Peyer's patch (tissue), 4 donors: ENCODE measurements around the gene TMEM141. TPM values are rescaled to one million over a fixed set of nuclear protein-coding genes. Genes with fewer than 3 reads are reported as not detected.
A peak's percentile ranks its signal among the peaks of the same experiment; 100 is the strongest.
"Not testable (repeated sequence)": the region's sequence is repeated elsewhere in the genome, so short reads cannot be mapped to it uniquely, and the experiment has no call there.

Experiments
- DNase-seq, 3 donors: peaks; one replicate each; pipeline ENCODE4 v3.0.0-alpha.2; 2017 to 2019
- H3K27ac ChIP-seq, 4 donors: fragments of 200-600 bp; sonication (generic); one replicate each; pipeline ENCODE4 v1.5.1; 2016 to 2019
- H3K27me3 ChIP-seq, 2 donors: fragments of 200-600 bp; sonication (generic); one replicate each; pipeline ENCODE4 v1.5.1; 2019
- H3K36me3 ChIP-seq, 3 donors: fragments of 200-600 bp; sonication (generic); one replicate each; pipeline ENCODE4 v1.5.1; 2016 to 2019
- H3K4me1 ChIP-seq, 4 donors: fragments of 200-600 bp; sonication (generic); one replicate each; pipeline ENCODE4 v1.5.1; 2016 to 2019
- H3K4me3 ChIP-seq, 4 donors: fragments of 200-600 bp; sonication (generic); 1 replicate in 3 of 4; 2 replicates in 1 of 4; pipeline ENCODE4 v1.5.1; 2016 to 2019; ENCODE audit warnings: mild to moderate bottlenecking in 1 of 4
- H3K9me3 ChIP-seq, 4 donors: fragments of 200-600 bp; sonication (generic); one replicate each; pipeline ENCODE4 v1.5.1; 2016 to 2019; ENCODE audit warnings: mild to moderate bottlenecking in 1 of 4
- CTCF ChIP-seq, 6 experiments: fragments of 450-650 bp in 4 of 6; fragments of 200-600 bp in 2 of 6; sonication (generic) in 1 of 6; IDR thresholded peaks; one replicate each; pipeline ENCODE4 v1.5.1; 2017 to 2019; ENCODE audit warnings: antibody characterized with exemption in 6 of 6, mild to moderate bottlenecking in 3 of 6, moderate library complexity in 1 of 6
- POLR2A ChIP-seq, 2 donors: fragments of 450-650 bp; IDR thresholded peaks; one replicate each; pipeline ENCODE4 v1.5.1; 2017; ENCODE audit warnings: antibody characterized with exemption in 2 of 2, mild to moderate bottlenecking in 2 of 2, moderate library complexity in 2 of 2
- total RNA-seq, 4 donors: library from RNA; depleted of rRNA; stranded (reverse); fragments of >200 nt; gene quantifications; one replicate each; pipeline ENCODE4 v1.1.0, GENCODE V29; 2016

Gene TMEM141
- total RNA-seq, 4 donors from 2014 or later, result 52.0 to 240 (median 187) TPM

- TF ChIP-seq POLR2A (IDR thresholded peaks at IDR 0.05), result no peak
- TF ChIP-seq CTCF (IDR thresholded peaks at IDR 0.05), result no peak
- Histone ChIP-seq H3K4me3 (no peak overlapping the region), H3K4me1 (peaks cover 0 to 17% (median 0%) of the 10 kb centered on the region in 4 donors), H3K36me3 (no peaks in the 10 kb centered on the region), H3K27ac (no peak overlapping the region), H3K27me3 (no peaks in the 10 kb centered on the region), H3K9me3 (peaks cover 0 to 3% (median 0%) of the 10 kb centered on the region in 4 donors)
- no peak for DNase-seq
Measured at GRCh38 chr9:136760424-136760823, 30.7 kb upstream of the TMEM141 start.

- H3K9me3 ChIP-seq, H3K27me3 ChIP-seq, H3K4me3 ChIP-seq, H3K36me3 ChIP-seq, H3K27ac ChIP-seq: not testable (repeated sequence)
- peaks cover 0 to 18% (median 0%) of the 10 kb centered on the region in 4 donors for H3K4me1 ChIP-seq
- TF ChIP-seq CTCF (IDR thresholded peaks at IDR 0.05), result peak in 4 of 6 experiments; percentile 43 to 46 (median 45)
- DNase-seq, result peak; percentile 49 to 74 (median 61)
Measured at GRCh38 chr9:136760834-136761544, 30.2 kb upstream of the TMEM141 start.

- DNase-seq, result no peak
- TF ChIP-seq POLR2A (IDR thresholded peaks at IDR 0.05) (no peak), CTCF (IDR thresholded peaks at IDR 0.05) (no peak)
- Histone ChIP-seq H3K9me3 (no peaks in the 10 kb centered on the region), H3K27me3 (no peaks in the 10 kb centered on the region), H3K4me1 (peaks cover 0 to 18% (median 0%) of the 10 kb centered on the region in 4 donors), H3K4me3 (no peak overlapping the region), H3K27ac (no peak overlapping the region), H3K36me3 (no peaks in the 10 kb centered on the region)
Measured at GRCh38 chr9:136761545-136761981, 29.6 kb upstream of the TMEM141 start.

- Histone ChIP-seq H3K27me3 (no peaks in the 10 kb centered on the region), H3K36me3 (no peaks in the 10 kb centered on the region), H3K4me3 (no peak overlapping the region), H3K27ac (no peak overlapping the region), H3K4me1 (peaks cover 0 to 18% (median 0%) of the 10 kb centered on the region in 4 donors), H3K9me3 (no peaks in the 10 kb centered on the region)
- no peak for TF ChIP-seq POLR2A (IDR thresholded peaks at IDR 0.05)
- no peak for TF ChIP-seq CTCF (IDR thresholded peaks at IDR 0.05)
- no peak for DNase-seq
Measured at GRCh38 chr9:136762221-136762691, 28.9 kb upstream of the TMEM141 start.

GRCh38 chr9:136762915-136763648 lies 28.1 kb upstream of the TMEM141 start:
- H3K4me1 ChIP-seq, result peaks cover 0 to 14% (median 0%) of the 10 kb centered on the region in 4 donors
- no peak overlapping the region for H3K27ac ChIP-seq
- TF ChIP-seq POLR2A (IDR thresholded peaks at IDR 0.05), result no peak
- no peak for TF ChIP-seq CTCF (IDR thresholded peaks at IDR 0.05)
- H3K9me3 ChIP-seq, result no peaks in the 10 kb centered on the region
- H3K27me3 ChIP-seq, result no peaks in the 10 kb centered on the region
- H3K36me3 ChIP-seq, result no peaks in the 10 kb centered on the region
- H3K4me3 ChIP-seq, result no peak overlapping the region
- peak in 2 of 3 donors; percentile 48 to 58 for DNase-seq
